Measurements from ENCODE around the gene DOLK. TPM values are rescaled to one million over a fixed set of nuclear protein-coding genes. Genes with fewer than 3 reads are reported as not detected.
A peak's percentile ranks its signal among the peaks of the same experiment; 100 is the strongest.
"Not testable (repeated sequence)": the region's sequence is repeated elsewhere in the genome, so short reads cannot be mapped to it uniquely, and the experiment has no call there.

Gene DOLK
- total RNA-seq, 2 experiments from 2014 or later: 5.7 TPM

- intact Hi-C loops (cut with micrococcal nuclease): no loop called here
- Mint-ChIP-seq H3K4me1 (ENCODE audit: low read depth) (no peaks in the 10 kb centered on the region), H3K36me3 (ENCODE audit: low read depth) (peaks cover 60% of the 10 kb centered on the region)
Observed at GRCh38 chr9:128983536-128983935, 36.1 kb upstream of the DOLK start.

DNA sequence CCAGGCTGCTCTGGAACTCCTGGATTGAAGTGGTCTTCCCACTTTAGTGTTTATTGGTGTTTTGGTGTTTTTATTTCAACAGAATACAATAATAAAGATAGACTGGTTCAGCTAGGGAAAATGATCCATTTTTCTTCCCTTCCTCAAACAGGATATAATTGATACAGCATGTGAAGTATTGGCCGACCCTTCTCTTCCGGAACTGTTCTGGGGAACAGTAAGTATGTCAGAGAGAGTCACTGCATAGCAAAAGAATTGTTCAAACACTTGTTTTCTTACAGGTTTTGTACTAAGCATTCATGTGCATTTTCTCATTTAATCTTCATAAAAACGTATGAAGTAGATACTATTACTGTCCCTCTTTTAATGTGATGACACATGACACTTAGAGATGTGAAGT lies 31.7 kb upstream of the DOLK start:
- H3K9me3 Mint-ChIP-seq: no peaks in the 10 kb centered on the region
- ATAC-seq: no peak
- no peak overlapping the region for H3K4me3 Mint-ChIP-seq
- ChIA-PET POLR2A (no interaction called here), CTCF (no interaction called here)
- intact Hi-C loops (cut with micrococcal nuclease): no loop called here
- H3K36me3 Mint-ChIP-seq (ENCODE audit: low read depth): peaks cover 60% of the 10 kb centered on the region
- no peaks in the 10 kb centered on the region for H3K27me3 Mint-ChIP-seq
- TF ChIP-seq CTCF (IDR thresholded peaks at IDR 0.05): no peak
- no peak for DNase-seq
- no peaks in the 10 kb centered on the region for H3K4me1 Mint-ChIP-seq (ENCODE audit: low read depth)
- H3K27ac Mint-ChIP-seq: no peak overlapping the region

More at GRCh38 chr9:128983536-128983935, 36.1 kb upstream of the DOLK start:
- ChIA-PET CTCF (no interaction called here), POLR2A (interaction anchor here (1.5 kb wide), 1 partner anchor 25 kb away, joined by 4 read pairs; no protein-coding TSS in a partner anchor)
- DNase-seq (no peak), ATAC-seq (no peak)
- H3K27ac Mint-ChIP-seq: no peak overlapping the region
- TF ChIP-seq CTCF (IDR thresholded peaks at IDR 0.05): no peak
- no peaks in the 10 kb centered on the region for H3K9me3 Mint-ChIP-seq
- H3K27me3 Mint-ChIP-seq: no peaks in the 10 kb centered on the region
- no peak overlapping the region for H3K4me3 Mint-ChIP-seq

DNA sequence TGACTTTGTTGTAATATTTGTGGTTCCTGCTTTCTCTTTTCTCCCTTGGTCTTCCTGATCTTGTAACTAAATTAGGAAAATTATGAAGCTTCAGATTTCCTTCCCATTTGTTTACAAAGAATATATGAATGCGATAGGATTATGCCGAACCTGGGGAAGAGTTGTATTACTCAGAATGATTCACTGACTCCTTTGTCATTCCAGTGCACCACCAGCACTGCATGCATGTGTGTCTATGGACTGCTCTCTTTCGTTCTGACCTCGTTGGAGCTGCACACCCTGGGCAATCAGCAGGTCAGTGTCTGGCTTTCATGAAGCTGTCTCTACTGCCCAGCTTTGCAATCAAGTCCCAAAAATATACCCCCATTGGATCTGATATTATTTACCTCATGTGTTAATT lies 25.6 kb upstream of the DOLK start:
- Mint-ChIP-seq H3K4me1 (ENCODE audit: low read depth) (no peaks in the 10 kb centered on the region), H3K4me3 (no peak overlapping the region), H3K36me3 (ENCODE audit: low read depth) (peaks cover 60% of the 10 kb centered on the region), H3K9me3 (no peaks in the 10 kb centered on the region), H3K27me3 (no peaks in the 10 kb centered on the region), H3K27ac (no peak overlapping the region)
- CTCF ChIA-PET: interaction anchor here (0.7 to 1.1 kb wide), 2 partner anchors 16 to 31 kb away, joined by 3 read pairs; no protein-coding TSS in a partner anchor
- intact Hi-C loops (cut with micrococcal nuclease): no loop called here
- no peak for DNase-seq
- POLR2A ChIA-PET: interaction anchor here (0.6 to 1.3 kb wide), 4 partner anchors 14 to 102 kb away, joined by 3 to 4 read pairs (median 3); no protein-coding TSS in a partner anchor
- no peak for ATAC-seq
- TF ChIP-seq CTCF (IDR thresholded peaks at IDR 0.05): no peak

DNA sequence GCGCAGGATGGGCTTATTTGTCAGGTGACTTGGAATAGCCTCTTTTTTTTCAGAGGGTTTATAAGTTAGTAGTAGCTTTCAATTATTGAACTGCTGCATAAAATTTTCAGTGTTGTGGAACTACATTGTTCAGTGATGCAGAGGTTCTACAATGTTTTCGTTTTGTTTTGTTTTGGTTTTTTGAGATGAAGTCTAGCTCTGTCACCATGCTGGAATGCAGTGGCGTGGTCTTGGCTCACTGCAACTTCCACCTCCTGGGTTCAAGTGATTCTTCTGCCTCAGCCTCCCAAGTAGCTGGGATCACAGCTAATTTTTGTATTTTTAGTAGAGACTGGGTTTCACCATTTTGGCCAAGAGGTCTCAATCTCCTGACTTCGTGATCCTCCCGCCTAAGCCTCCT lies 22.1 kb upstream of the DOLK start:
- ATAC-seq: no peak
- no peak for DNase-seq
- no peak overlapping the region for H3K4me3 Mint-ChIP-seq
- CTCF ChIA-PET: interaction anchor here (0.8 kb wide), 1 partner anchor 152 kb away, joined by 3 read pairs; the partner anchor contains the start of gene ENDOG
- intact Hi-C loops (cut with micrococcal nuclease): no loop called here
- TF ChIP-seq CTCF (IDR thresholded peaks at IDR 0.05): no peak
- H3K27me3 Mint-ChIP-seq: no peaks in the 10 kb centered on the region
- peaks cover 44% of the 10 kb centered on the region for H3K36me3 Mint-ChIP-seq (ENCODE audit: low read depth)
- POLR2A ChIA-PET: interaction anchor here (1.2 kb wide), 1 partner anchor 41 kb away, joined by 3 read pairs; no protein-coding TSS in a partner anchor
- H3K4me1 Mint-ChIP-seq (ENCODE audit: low read depth): no peaks in the 10 kb centered on the region
- H3K9me3 Mint-ChIP-seq: no peaks in the 10 kb centered on the region
- H3K27ac Mint-ChIP-seq: no peak overlapping the region

DNA sequence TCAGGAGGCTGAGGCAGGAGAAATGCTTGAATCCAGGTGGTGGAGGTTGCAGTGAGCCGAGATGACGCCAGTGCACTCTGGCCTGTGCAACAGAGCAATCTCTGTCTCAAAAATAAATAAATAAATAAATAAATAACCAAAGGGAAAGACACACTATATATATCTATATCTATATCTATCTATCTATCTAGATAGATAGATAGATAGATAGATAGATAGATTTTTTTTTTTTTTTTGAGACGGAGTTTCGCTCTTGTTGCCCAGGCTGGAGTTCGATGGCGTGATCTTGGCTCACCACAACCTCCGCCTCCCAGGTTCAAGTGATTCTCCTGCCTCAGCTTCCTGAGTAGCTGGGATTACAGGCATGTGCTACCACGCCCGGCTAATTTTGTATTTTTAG lies 14.0 kb upstream of the DOLK start:
- DNase-seq; H3K4me1 Mint-ChIP-seq (ENCODE audit: low read depth); ATAC-seq; H3K27me3 Mint-ChIP-seq; H3K9me3 Mint-ChIP-seq; intact Hi-C loops (cut with micrococcal nuclease); H3K27ac Mint-ChIP-seq; H3K4me3 Mint-ChIP-seq; CTCF ChIA-PET: not testable (repeated sequence)
- POLR2A ChIA-PET: interaction anchor here (0.6 kb wide), 1 partner anchor 46 kb away, joined by 3 read pairs; no protein-coding TSS in a partner anchor
- H3K36me3 Mint-ChIP-seq (ENCODE audit: low read depth): peaks cover 30% of the 10 kb centered on the region

DNA sequence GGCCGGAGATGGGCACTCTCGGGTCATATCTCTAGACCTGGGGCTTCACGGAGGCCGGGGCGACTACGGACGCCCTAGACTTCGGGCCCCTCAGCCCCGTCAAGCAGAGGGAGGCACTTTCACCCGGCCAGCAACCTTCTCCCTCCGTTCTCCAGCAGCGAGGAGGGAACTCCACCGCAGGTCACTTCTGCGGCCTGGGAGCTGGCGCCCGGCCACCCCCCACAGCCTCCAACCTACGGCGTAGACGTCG lies 201 bp downstream of the DOLK start:
- ChIA-PET POLR2A (interaction anchor here (2.0 kb wide), 2 partner anchors 9 to 65 kb away, joined by 9 read pairs; partner anchors contain the start of genes KYAT1 and LRRC8A), CTCF (no interaction called here)
- H3K36me3 Mint-ChIP-seq (ENCODE audit: low read depth): peaks cover 25% of the 10 kb centered on the region
- no peak for TF ChIP-seq CTCF (IDR thresholded peaks at IDR 0.05)
- H3K4me3 Mint-ChIP-seq: peak overlapping the region; percentile 82
- no peaks in the 10 kb centered on the region for H3K9me3 Mint-ChIP-seq
- H3K4me1 Mint-ChIP-seq (ENCODE audit: low read depth): peaks cover 27% of the 10 kb centered on the region
- intact Hi-C loops (cut with micrococcal nuclease): no loop called here
- peak overlapping the region; percentile 98 for H3K27ac Mint-ChIP-seq
- ATAC-seq (no peak), DNase-seq (no peak)
- no peaks in the 10 kb centered on the region for H3K27me3 Mint-ChIP-seq

Data from activated CD8-positive, alpha-beta T cell treated with anti-CD3 and anti-CD28 coated beads for 36 hours (primary cell).